GM06990 (cell line): Measurements from ENCODE around the gene SPNS2.

ENCODE experiments used
- DNase-seq: peaks from one replicate; pipeline ENCODE4 v3.0.0-alpha.2; 2011; ENCODE audit not compliant: insufficient read length; ENCODE audit errors: extremely low read depth
- H3K27me3 ChIP-seq: replicated peaks from 2 replicates; pipeline ENCODE4 v1.6.0; 2011; ENCODE audit warnings: low read length; ENCODE audit not compliant: control insufficient read depth, insufficient read depth
- H3K36me3 ChIP-seq: 2 replicates; pipeline ENCODE4 v1.5.1; 2011; ENCODE audit warnings: low read length; ENCODE audit not compliant: control insufficient read depth, insufficient read depth
- H3K4me3 ChIP-seq: replicated peaks from 2 replicates; pipeline ENCODE4 v1.5.1; 2011; ENCODE audit warnings: low read depth, mild to moderate bottlenecking, control low read depth, low read length
- CTCF ChIP-seq: IDR thresholded peaks from 2 replicates; pipeline ENCODE4 v1.5.1; 2011; ENCODE audit warnings: low read length, control low read depth, mild to moderate bottlenecking, inconsistent platforms; ENCODE audit not compliant: insufficient read depth, poor library complexity, severe bottlenecking

The SPNS2 gene

DNA sequence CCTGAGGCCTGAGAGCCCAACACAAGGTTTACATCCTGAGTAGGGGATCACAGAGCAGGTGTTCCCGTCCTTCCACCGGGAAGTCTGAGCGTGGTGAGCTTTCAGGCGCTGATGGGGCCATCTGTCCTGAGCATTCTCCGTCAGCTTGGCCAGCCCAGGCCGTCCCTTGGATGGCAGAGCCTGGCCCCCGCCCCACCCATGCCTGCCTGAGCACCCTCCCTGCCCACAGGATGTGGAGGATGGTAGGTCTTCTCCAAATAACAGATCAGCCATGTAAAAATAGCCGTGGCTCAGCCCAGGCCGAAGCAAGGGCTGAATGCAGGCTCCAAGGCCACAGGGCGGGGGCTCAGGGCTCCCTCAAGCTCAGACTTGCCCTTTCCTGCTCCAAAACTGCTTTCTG, 20.2 kb downstream of the SPNS2 start:
- no peak for TF ChIP-seq CTCF
- H3K27me3 ChIP-seq = no peaks in the 10 kb centered on the region
- no peaks in the 10 kb centered on the region for H3K36me3 ChIP-seq
- H3K4me3 ChIP-seq = peak overlapping the region; percentile 46
- no peak for DNase-seq

DNA sequence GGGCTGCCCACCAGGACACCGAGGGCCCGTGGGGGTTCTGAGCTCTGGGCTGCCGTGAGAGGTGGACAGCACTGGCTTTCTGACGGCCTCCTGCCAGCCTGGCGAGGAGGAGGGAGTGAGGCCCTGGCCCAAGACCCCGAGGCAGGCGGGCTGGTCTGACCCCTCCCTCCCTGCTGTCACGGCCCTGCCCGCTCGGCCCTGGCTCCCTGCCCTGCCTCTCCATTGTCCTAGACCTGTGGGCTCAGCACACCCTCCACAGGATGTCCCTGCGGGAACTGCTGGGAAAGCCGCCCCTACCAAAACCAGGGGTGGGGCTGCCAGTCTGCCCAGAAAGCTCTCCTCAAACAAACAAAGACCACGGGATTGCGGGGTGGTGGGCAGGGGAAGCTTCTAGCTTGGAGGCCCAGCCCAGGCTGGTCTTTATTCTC, 20.7 kb downstream of the SPNS2 start:
- Histone ChIP-seq H3K36me3 (no peaks in the 10 kb centered on the region), H3K27me3 (no peaks in the 10 kb centered on the region), H3K4me3 (no peak overlapping the region)
- no peak for TF ChIP-seq CTCF
- no peak for DNase-seq

GRCh38 chr17:4520060-4520893, 21.6 kb downstream of the SPNS2 start:
- no peaks in the 10 kb centered on the region for H3K36me3 ChIP-seq
- DNase-seq = no peak
- TF ChIP-seq CTCF = no peak
- H3K4me3 ChIP-seq = no peak overlapping the region
- H3K27me3 ChIP-seq = no peaks in the 10 kb centered on the region

DNA sequence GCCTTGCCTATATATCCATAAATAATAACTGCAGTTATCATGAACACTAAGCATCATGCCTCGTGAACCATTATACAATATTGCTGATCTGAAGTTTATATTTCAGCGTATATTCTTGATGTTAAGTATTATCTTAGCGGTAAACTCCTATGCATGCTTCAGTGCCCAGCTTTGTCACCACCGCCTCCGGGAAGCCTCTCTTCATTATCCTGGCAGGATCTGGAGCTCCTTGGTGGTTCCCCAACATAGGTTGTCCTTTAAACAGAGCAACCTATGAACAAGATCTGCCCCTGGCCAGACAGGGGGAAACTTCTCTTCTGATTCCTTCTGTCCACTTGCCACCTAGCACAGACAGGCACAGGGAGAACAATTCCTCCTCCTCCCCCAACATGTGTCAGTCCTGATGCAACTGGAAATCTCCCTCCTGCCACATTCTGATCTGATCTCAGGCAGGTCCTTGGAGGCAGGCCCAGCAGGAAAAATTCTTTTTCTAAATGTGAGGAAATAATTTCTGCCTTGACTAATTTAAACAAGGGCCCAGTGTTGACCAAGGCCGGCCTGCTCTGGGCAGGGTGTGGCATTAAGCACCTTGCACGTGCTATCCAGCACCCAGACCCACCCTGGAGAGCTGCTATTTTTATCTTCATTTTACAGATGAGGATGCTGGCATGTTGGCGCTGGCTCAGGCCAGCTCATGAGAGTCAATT, 22.4 kb downstream of the SPNS2 start:
- Histone ChIP-seq H3K36me3 (no peaks in the 10 kb centered on the region), H3K27me3 (no peaks in the 10 kb centered on the region), H3K4me3 (no peak overlapping the region)
- TF ChIP-seq CTCF = no peak
- no peak for DNase-seq

- no peaks in the 10 kb centered on the region; the same call in 1 of the 2 replicates for H3K27me3 ChIP-seq
- TF ChIP-seq CTCF = no peak
These were observed 24.0 kb downstream of the SPNS2 start for GRCh38 chr17:4522661-4523060.

More at GRCh38 chr17:4522661-4523060, 24.0 kb downstream of the SPNS2 start:
- Histone ChIP-seq H3K36me3 (no peaks in the 10 kb centered on the region), H3K4me3 (no peak overlapping the region)
- no peak for DNase-seq
